ENCODE results near the gene MCM5.
"Not testable (repeated sequence)": the region's sequence is repeated elsewhere in the genome, so short reads cannot be mapped to it uniquely, and the experiment has no call there.

Gene MCM5

DNA sequence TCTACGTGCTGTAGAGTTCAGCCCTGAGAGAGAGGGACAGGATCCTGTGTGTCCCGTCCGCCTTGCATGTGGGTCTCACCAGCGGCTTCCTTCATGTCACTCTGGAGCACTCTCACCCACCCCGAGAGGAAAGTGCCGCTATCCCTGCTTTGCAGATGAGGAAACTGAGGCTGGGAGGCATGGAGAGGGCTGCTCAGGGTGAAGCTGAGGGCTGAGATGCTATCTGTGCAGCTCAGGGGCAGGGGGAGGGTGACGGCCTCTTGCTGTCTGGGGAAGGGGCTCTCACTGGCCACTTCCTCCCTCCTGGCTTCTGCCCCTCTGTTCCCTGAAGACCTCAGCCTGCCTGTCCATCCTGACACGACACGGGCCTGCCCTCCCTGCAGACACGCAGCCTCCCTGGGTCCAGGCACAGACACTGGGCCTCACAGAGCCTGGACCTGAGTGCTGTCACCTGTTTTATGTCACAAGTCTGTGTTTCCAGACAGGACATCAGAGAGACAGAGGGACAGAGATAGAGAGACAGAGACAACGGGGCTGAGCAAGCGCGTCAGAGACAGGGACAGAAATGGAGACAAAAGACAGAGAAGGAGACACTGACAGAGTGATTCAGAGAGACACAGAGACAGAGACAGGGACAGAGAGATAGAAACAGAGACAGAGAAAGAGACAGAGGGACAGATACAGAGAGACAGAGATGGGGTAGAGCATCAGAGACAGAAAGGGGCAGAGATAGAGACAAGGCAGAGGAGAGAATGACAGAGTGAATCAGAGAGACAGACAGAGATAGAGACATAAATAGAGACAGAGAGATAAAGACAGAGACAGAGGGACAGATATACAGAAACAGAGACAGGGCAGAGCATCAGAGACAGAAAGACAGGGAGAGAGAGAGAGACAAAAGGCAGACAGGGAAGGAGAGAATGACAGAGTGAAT is 53.1 kb downstream of the MCM5 start:
- DNase-seq (ENCODE audit: low spot score): no peak

DNA sequence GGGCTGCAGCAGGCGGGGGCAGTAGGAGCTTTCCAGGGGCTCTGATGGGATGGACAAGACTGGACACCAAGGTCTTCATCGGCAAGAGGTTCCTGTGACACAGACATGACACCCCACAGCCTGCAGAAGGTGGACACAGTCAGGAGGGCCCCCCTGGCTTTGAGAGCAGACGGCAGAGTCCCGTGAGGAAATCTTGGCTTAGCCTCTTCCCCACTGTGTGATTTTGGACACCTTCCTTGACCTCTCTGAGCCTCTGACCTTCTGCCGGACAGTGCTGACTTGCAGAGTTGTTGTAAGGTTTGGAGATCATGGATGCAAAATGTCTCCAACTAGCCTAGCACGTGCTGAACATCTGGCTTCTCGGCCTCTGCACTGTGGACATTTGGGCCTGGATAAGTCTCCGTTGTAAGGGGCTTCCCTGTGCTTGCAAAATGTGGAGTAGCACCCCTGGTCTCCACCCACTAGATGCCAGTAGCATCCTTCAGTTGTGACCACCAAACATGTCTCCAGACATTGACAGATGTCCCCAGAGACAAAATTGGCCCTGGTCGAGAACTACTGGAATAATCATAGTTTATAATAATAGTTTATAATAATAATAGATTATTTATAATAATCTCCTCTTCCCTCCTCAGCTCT is 54.6 kb downstream of the MCM5 start:
- no peak for DNase-seq (ENCODE audit: low spot score)

DNA sequence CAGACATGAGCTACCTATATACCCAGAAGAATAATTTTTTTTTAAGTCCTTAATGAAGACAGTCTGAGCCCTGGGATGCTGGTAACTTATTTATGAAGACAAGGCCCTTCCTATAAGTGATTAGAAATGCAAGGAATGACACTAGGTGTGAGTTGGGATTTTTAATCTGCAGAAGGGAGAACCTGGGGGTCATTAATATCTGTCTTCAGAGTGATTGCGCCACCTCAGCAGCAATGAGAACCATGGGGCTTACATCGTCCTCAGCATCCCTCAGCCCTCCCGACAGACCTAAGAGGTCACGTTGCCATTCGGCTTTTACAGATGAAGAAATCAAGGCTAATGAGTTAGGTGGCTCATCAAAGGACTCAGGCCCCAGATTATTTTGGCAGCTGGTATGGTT is 55.6 kb downstream of the MCM5 start:
- no peak for DNase-seq (ENCODE audit: low spot score)

DNA sequence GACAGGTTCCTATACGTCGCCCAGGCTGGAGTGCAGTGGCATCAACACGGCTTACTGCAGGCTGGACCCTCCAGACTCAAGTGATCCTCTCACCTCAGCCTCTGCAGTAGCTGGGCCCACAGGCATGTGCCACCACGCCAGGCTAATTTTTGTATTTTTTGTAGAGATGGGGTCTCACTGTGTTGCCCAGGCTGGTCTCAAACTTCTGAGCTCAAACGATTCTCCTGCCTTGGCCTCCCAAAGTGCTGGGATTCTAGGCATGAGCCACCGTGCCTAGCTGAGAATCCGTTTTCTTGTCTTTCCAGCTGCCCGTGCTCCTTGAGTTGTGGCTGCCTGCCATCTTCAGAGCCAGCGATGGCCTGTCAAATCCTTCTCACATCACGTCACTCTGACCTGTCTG is 56.8 kb downstream of the MCM5 start:
- DNase-seq (ENCODE audit: low spot score): no peak

DNA sequence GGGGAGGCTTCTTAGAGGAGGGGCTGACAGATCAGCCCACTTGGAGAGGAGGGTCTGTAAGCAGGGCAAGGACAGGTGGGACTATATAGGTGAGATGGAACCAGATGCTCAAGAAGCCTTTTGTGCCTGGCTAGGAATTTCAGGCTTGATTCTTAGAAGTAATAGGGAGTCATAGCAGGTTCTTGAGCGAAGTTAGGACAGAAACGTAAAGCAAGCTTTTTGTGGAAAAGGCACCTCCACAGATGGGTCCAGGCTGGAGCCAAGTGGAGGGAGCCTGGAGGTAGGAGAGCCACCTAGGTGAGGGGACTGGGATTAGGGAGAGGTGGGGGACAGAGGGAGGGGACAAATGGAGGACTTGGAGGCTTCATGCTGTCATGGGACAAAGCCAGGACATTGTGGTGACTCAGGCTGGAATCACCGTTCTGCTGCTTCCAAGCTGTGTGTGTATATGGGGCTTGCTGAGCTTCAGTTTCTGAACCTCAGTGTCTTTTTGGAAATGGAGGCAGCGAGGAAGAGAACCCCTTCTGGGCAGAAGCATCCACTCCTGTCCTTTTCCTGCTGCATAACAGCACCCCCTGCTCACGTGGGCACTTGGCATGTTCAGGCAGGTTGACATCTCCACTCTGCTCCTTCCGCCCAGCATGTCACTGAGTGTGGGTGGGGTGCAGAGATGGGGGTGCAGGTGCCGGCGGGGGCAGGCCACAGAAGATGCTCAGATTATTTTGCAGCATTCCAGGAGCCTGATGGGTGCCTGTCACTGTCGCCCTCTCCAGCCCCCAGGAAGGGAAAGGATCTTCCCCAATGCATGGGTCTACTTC is 58.0 kb downstream of the MCM5 start:
- DNase-seq (ENCODE audit: low spot score): no peak

DNA sequence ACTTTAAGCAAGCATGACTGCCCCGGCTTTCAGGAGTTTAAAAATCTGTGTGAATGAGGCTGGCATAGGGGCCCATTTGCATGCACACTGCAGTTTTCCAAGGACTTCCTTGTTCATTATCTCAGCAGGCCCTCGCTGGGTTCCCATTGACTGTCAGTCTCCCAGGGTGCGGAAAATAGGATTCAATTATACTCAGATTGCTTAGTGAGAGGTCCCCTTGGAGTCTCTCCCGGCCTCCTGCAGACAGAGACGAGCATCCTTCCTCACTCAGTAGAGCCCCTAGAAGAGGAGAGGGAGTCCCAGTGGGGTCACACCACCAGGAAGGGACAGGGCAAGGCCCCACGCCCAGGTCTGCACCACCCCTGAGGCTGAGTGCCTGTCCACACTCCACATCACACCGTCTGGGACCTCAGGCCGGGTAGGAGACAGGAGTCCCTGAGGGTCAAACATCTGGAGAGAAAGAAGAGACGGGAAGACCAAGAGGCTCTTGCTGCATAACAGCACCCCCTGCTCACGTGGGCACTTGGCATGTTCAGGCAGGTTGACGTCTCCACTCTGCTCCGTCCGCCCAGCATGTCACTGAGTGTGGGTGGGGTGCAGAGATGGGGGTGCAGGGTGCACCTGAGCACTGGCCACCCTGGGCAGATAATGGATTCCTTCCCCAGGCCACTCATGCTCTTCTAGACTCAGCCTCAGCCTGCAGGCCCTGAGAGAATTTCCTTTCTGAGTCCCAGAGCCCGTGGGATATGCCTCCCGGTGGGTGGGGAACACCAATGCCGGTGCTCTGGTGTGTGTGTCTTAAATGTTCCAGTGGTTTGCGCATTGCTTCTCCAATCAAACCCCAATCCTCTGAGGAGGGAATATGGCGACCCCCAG is 58.8 kb downstream of the MCM5 start:
- DNase-seq (ENCODE audit: low spot score): no peak

DNA sequence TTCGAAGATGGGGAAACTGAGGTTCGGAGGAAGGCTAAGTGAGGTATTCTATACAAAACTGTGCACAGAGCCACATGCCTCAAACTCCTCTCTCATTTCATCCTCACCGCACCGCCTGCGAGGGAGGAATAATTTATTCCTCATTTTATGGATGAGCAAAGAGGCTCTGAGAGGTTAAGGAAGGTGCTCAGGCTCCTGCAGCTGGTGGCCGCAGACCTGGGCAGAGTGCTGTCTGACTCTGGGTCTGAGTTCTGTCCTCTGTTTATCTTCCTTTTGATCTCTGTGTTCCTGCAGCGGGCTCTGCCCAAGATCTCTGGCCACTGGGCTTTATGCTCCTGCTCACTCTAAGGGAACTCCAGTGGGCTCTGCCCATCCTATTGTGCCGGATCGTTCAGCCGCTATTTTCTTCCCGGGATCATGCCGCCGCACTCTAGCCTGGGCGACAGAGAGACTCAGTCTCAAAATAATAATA is 59.5 kb downstream of the MCM5 start:
- no peak for DNase-seq (ENCODE audit: low spot score)

DNA sequence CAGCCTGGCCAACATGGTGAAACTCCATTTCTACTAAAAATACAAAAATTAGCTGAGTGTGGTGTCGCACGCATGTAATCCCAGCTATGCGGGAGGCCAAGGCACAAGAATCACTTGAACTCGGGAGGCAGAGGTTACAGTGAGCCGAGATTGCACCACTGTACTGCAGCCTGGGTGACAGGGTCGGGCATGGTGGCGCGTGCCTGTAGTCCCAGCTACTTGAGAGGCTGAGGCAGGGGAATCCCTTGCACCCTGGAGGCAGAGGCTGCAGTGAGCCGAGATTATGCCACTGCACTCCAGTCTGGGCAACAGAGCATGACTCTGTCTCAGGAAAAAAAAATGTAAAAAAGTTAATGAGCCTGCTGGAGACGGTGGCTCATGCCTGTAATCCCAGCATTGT is 60.0 kb downstream of the MCM5 start:
- DNase-seq (ENCODE audit: low spot score): not testable (repeated sequence)

DNA sequence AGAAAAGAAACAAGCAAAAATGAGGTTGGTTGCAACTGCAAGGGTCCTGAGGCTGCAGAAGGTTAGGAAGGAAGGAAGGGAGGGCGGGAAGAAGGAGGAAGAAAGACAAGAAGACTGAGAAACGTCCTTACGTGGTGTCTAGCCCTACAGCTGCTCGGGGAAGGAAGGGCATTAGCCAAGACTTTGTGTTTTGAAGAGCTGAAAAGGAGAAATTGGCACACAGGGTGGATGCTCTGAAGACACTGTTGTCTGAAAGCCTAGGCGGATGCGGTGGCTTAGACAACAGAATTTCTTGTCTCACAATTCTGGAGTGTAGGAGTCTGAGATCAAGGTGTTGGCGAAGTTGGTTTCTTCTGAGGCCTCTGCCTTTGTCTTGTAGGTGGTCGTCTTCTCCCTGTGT is 60.7 kb downstream of the MCM5 start:
- no peak for DNase-seq (ENCODE audit: low spot score)

DNA sequence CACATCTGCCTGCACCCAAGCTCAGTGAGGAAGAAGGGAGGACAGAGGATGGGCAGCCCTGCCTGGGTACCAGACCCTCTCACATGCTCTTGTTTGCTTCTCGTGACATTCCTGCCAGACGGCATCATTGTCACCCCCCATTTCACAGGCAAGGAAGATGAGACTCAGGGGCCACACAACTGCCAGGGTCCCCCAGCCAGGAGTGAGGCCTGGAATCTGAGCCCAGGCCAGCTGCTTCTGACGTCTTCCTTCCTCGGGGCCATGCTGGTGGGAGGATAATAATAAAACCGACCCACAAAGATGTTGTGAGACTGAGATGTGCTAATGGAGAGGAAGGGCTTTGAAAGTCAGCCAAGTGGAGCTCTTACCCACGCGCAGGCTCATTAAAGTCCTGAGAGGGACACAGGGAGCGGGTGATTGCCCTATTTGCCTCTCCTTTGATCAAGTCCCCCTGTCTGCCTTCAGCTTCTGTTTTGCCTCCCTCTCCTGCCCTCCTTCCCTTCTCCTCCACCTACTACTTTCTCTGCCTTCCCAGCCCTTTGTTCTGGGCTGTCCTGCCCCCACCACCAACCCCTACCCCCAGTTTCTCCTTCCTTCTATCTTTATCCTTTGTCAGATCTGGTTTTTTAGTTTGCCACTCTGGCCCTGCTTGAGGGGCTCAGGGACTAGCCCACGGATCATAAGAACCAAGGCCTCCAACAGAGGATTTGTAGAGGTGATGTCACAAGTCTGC is 62.7 kb downstream of the MCM5 start:
- DNase-seq (ENCODE audit: low spot score): no peak

DNA sequence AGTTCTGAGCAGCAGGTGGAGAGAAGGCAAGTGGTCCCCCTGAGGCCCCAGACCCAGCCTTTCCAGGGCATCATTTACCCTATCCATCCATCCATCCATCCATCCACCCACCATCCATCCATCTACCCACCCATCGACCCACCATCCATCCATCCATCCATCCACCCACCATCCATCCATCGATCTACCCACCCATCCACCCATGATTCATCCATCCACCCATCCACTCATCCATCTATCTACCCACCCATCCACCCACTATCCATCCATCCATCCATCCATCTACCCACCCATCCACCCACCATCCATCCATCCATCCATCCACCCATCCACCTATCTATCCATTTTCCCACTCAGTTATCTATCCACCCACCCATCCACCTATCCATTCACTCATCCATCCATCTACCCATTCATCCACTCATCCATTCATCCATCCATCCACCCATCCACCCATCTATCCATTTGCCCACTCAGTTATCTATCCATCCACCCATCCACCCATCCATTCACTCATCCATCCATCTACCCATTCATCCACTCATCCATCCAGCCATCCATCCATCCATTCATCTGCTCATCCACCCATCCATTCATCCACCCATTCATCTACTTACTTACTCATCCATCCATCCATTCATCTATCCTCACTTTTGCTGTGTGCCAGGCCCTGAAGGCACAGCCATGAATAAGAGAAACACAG is 63.4 kb downstream of the MCM5 start:
- DNase-seq (ENCODE audit: low spot score): no peak

DNA sequence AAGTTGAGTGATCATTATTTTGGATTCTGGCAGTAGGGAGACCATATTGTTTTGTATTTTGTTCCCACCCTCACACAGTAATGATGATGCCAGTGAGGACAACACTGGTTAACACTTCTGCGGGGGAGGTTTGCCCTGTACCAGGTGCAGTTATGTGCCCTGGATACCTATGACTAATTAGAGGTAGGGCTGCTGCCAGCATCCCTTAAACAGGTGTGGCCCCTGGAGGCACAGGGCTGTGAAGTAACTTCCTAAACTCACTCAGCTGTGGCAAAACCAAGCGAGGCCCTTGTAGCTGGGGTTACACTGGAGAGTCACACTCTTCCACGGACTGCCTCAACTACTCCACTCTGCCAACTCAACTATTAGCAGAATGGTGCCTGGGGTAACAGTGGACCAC is 64.5 kb downstream of the MCM5 start:
- no peak for DNase-seq (ENCODE audit: low spot score)

DNA sequence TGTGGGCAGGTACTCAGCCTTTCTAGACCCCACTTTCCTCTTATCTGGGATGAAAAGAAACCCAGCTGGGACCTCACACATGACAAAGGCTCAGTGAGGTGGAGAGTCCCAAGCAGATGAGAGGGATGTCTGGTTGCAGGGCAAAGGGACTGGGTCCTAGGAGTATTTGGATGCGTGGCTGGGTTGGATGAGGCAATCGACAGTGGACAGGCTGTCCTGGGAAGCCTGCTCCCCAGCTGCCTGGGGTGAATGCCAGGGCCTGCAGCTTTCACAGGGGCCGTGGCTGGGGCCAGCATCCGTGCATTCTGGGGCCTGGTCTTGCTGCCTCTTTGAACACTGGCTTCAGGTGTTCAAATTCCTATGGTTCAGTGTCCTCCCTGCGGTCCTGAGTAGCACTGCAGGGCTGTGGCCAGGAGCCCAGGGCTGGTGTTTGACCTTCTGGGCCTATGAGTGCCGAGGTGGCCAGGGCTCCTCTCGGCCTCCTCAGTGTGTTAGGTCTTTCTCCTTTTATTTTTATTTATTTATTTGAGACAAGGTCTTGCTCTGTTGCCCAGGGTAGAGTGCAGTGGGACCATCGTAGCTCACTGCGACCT is 65.3 kb downstream of the MCM5 start:
- no peak for DNase-seq (ENCODE audit: low spot score)

DNA sequence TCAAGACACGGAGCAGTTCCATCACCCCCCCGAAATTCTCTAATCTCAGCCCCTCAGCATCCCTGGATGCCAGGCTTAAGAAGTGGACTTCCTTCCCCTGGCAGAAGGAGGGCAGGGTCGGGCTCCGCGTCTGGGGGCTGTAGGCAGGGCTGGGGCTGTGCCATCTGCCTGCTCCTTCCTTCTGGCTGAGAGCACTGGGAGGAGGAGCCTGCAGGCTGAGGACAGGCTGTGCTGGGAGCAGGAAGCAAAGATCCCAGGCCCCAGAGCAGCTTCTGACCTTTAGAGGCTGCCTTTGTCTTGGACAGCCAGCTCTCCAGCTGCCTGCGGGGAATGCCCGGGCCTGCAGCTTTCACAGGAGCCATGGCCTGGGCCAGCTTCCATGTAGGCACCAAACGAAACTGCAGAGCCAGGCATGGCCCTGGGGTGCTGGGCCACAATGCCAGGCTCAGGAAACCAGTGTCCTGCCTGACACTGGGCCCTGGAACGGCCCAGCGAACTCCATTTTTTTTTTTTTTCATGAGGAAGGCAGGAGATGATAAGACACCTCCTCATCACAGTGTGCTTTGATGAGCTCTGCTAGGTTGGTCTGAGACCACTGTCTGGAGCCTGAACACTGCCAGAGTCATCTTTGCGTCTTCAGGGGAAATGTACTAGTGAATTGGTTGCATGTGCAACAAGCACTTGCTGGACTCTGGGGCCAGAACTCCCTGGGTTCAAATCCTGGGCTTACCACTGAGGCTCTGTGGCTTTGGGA is 67.9 kb downstream of the MCM5 start:
- DNase-seq (ENCODE audit: low spot score): no peak

DNA sequence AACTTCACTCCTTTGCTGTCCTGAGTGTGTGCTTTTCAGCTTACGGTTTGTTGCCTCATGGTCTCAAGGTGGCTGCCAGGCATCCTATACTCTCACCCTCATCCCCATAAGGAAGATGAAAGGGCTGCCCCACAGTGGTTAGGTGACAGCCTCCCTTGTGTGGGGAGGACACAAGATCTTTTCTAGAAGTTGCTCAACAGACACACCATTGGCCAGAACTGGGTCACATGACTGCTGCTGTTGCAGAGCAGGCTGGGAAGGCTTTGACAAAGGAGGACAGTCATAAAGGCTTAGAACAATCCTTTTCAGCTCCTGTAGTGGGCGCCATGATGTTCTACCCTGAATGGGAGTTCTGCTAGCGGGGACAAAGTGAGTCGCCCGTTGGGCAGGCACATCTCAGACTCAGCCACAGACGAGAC is 71.0 kb downstream of the MCM5 start:
- DNase-seq (ENCODE audit: low spot score): no peak

DNA sequence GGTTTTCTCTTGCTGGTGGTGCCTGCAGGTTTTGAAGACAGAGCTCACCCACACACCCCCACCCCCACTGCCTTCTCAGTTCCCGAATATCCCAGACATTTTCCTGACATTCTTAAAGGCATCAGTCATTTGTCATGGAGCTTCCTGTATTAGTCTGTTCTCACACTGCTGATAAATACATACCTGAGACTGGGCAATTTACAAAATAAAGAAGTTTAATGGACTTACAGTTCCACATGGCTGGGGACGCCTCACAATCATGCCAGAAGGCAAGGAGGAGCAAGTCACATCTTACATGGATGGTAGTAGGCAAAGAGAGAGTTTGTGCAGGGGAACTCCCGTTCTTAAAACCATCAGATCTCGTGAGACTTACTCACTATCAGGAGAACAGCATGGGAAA is 71.6 kb downstream of the MCM5 start:
- DNase-seq (ENCODE audit: low spot score): not testable (repeated sequence)

DNA sequence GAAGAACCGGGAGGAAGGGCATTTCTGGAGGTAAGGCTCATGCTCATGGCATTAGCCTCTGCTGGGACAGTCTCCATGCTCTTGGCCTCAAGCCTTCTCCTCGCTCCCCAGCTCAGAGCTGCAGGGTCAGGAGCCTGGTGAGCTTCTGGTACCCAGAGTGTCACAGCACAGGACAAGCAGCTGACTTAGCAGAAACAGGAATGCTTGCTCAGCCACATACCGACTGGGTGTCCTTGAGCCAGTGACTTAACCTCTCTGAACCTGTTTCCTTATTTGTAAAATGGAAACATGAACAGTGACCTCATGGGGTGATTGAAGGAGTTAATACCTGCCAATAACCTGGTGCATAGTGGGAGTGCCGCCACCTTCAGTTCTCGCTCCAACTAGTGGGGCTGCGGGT is 72.5 kb downstream of the MCM5 start:
- DNase-seq (ENCODE audit: low spot score): no peak

DNA sequence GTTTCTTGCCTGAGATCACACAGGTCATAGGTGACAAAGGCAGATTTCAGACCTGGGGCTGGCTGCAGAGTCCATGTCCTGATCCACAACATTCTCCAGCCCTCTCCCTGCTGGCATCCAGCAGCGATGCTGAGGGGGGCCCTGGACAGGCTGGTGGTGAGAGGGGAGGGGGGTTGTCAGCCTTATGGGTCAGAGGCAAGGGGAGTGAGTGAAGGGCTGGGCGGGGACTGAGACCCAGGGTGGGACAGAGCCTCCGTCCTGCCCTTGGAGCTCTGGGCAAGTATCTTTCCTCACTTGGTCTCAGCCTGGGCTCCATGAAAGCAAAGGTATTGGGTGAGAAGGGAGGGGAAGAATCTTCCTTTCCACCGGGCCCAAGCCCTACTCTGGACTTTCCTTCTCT is 74.0 kb downstream of the MCM5 start:
- DNase-seq (ENCODE audit: low spot score): no peak

All from hematopoietic multipotent progenitor cell treated with erythropoietin and hydrocortisone succinate and interleukin-3 and kit ligand, for 15 days (in vitro differentiated cells).